ENCODE results near the gene SPRED3.

Gene SPRED3

GRCh38 chr19:38444026-38444425, 55.5 kb downstream of the SPRED3 start:
- no peak for DNase-seq (ENCODE audit: low read depth, low spot score)

- no peak for DNase-seq (ENCODE audit: low read depth, low spot score)
Observed at GRCh38 chr19:38445362-38445761, 56.9 kb downstream of the SPRED3 start.

- DNase-seq (ENCODE audit: low read depth, low spot score): no peak
Observed at GRCh38 chr19:38448225-38448624, 59.7 kb downstream of the SPRED3 start.
